ENCODE measurements around the gene HOXA3. TPM values are rescaled to one million over a fixed set of nuclear protein-coding genes. Genes with fewer than 3 reads are reported as not detected.

Gene HOXA3
- total RNA-seq, 1 experiment from 2014 or later: not detected

GRCh38 chr7:27154901-27155815 lies 2.8 kb upstream of the HOXA3 start:
- H3K79me2 ChIP-seq (ENCODE audit: insufficient read depth, low read length): no peaks in the 10 kb centered on the region
- no peaks in the 10 kb centered on the region for H3K79me1 ChIP-seq (ENCODE audit: insufficient read depth, low read depth, low read length, poor library complexity, severe bottlenecking)
- no peak overlapping the region for H3T11ph ChIP-seq (ENCODE audit: low read length)
- no peak overlapping the region for H3K18ac ChIP-seq (ENCODE audit: insufficient read length, low read depth, low read length)
- Mint-ChIP-seq H3K27ac (no peak overlapping the region), H3K4me3 (peak overlapping the region in 1 of 2 experiments; percentile 52; a peak in 1 of 5 replicates), H3K27me3 (ENCODE audit: low read depth) (peaks cover 100% of the 10 kb centered on the region), H3K4me1 (peaks cover 13 to 22% of the 10 kb centered on the region in 2 experiments), H3K9me3 (peaks cover 16 to 29% of the 10 kb centered on the region in 2 experiments), H3K36me3 (ENCODE audit: insufficient read depth in 1 of 3, low read depth in 3 of 3) (peaks cover 0 to 6% (median 0%) of the 10 kb centered on the region in 3 experiments; a peak in 3 of 7 replicates)
- H2AK5ac ChIP-seq (ENCODE audit: insufficient read length, low read length): no peak overlapping the region
- TF ChIP-seq, protein P1, sequence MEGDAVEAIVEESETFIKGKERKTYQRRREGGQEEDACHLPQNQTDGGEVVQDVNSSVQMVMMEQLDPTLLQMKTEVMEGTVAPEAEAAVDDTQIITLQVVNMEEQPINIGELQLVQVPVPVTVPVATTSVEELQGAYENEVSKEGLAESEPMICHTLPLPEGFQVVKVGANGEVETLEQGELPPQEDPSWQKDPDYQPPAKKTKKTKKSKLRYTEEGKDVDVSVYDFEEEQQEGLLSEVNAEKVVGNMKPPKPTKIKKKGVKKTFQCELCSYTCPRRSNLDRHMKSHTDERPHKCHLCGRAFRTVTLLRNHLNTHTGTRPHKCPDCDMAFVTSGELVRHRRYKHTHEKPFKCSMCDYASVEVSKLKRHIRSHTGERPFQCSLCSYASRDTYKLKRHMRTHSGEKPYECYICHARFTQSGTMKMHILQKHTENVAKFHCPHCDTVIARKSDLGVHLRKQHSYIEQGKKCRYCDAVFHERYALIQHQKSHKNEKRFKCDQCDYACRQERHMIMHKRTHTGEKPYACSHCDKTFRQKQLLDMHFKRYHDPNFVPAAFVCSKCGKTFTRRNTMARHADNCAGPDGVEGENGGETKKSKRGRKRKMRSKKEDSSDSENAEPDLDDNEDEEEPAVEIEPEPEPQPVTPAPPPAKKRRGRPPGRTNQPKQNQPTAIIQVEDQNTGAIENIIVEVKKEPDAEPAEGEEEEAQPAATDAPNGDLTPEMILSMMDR (conservative IDR thresholded peaks at IDR 0.05): no peak
- no peak for DNase-seq
- H4K5ac ChIP-seq (ENCODE audit: insufficient read length, low read depth, low read length): no peak overlapping the region
- no CpG with 5 or more reads among the region's 48 CpGs for WGBS (ENCODE audit: extremely low coverage, insufficient read length, low lambda C conversion rate)
- no peak overlapping the region for H2BK12ac ChIP-seq (ENCODE audit: insufficient read length, low read depth, low read length)
- H3K9me3 ChIP-seq (ENCODE audit: control insufficient read depth, low read depth, low read length): no peaks in the 10 kb centered on the region
- no peak overlapping the region for H3K9ac ChIP-seq (ENCODE audit: extremely low read depth, insufficient read length, low read length)
- H2BK5ac ChIP-seq (ENCODE audit: insufficient read length, low read length): no peak overlapping the region
- no peak overlapping the region for H4K8ac ChIP-seq (replicated peaks; ENCODE audit: insufficient read length, low read depth, low read length)
- no peak overlapping the region for H3K4me2 ChIP-seq (ENCODE audit: insufficient read depth, insufficient read length, low read length)
- no peak overlapping the region; the same call in 1 of the 2 replicates for H3K14ac ChIP-seq (ENCODE audit: insufficient read depth, low read length)
- H2AFZ ChIP-seq (ENCODE audit: low read length): no peak overlapping the region
- no peaks in the 10 kb centered on the region for H3K4me1 ChIP-seq (ENCODE audit: insufficient read depth, low read length)
- H2BK15ac ChIP-seq (ENCODE audit: low read depth, low read length): no peak overlapping the region
- H3K27me3 ChIP-seq (ENCODE audit: insufficient read depth, low read length): peaks cover 99% of the 10 kb centered on the region
- H3K23me2 ChIP-seq (ENCODE audit: insufficient read length, low read depth, low read length, poor library complexity, severe bottlenecking): no peaks in the 10 kb centered on the region
- H3K4ac ChIP-seq (ENCODE audit: low read depth, low read length): no peak overlapping the region
- H2BK120ac ChIP-seq (ENCODE audit: low read depth, low read length, poor library complexity, severe bottlenecking): no peak overlapping the region
- no peak overlapping the region for H3K56ac ChIP-seq (ENCODE audit: insufficient read length, low read depth, low read length)
- no peak overlapping the region for H2BK20ac ChIP-seq (ENCODE audit: low read depth, low read length, poor library complexity, severe bottlenecking)
- H4K20me1 ChIP-seq (ENCODE audit: control insufficient read depth, insufficient read depth, insufficient read length): no peaks in the 10 kb centered on the region
- no peak overlapping the region for H3K23ac ChIP-seq (ENCODE audit: insufficient read length, low read depth, low read length)
- no peak overlapping the region for H3K27ac ChIP-seq (ENCODE audit: insufficient read length, low read depth, low read length)
- no peak overlapping the region for H4K91ac ChIP-seq (ENCODE audit: insufficient read length, low read depth, low read length)

Measured in H9 (cell line).